Stimulated activated naive CD8-positive, alpha-beta T cell treated with anti-CD3 and anti-CD28 coated beads, Interleukin-15, Interleukin-2, amounts not matched to agents 100 ng/mL and 50 ng/mL, for 24 hours (primary cell): ENCODE results near the gene UBAP1.
"Not testable (repeated sequence)": the region's sequence is repeated elsewhere in the genome, so short reads cannot be mapped to it uniquely, and the experiment has no call there.

Experiments used
- H3K27ac Mint-ChIP-seq: one replicate; pipeline ENCODE4 v1.8.0; 2021; ENCODE audit warnings: mild to moderate bottlenecking, mixed read lengths
- H3K27me3 Mint-ChIP-seq: one replicate; pipeline ENCODE4 v1.8.0; 2021; ENCODE audit warnings: mixed read lengths
- H3K36me3 Mint-ChIP-seq: one replicate; pipeline ENCODE4 v1.8.0; 2021; ENCODE audit warnings: low read depth, mixed read lengths
- H3K4me1 Mint-ChIP-seq: one replicate; pipeline ENCODE4 v1.8.0; 2021; ENCODE audit warnings: low read depth, mixed read lengths
- H3K4me3 Mint-ChIP-seq: one replicate; pipeline ENCODE4 v1.8.0; 2021; ENCODE audit warnings: mild to moderate bottlenecking, mixed read lengths
- H3K9me3 Mint-ChIP-seq: one replicate; pipeline ENCODE4 v1.8.0; 2021; ENCODE audit warnings: mixed read lengths

UBAP1 gene

GRCh38 chr9:34178436-34179212, at the start of gene UBAP1:
UBAP1 (plus strand) TSS chr9:34179043; CDS start chr9:34220915, 41,872 bp downstream.
- peak within 1 kb of the TSS; percentile 94 for H3K27ac Mint-ChIP-seq
- H3K9me3 Mint-ChIP-seq: no peaks in the 10 kb centered on the region
- H3K36me3 Mint-ChIP-seq: no peaks in the 10 kb centered on the region
- H3K4me3 Mint-ChIP-seq: peak within 1 kb of the TSS; percentile 89
- peaks cover 33% of the 10 kb centered on the region for H3K4me1 Mint-ChIP-seq
- no peaks in the 10 kb centered on the region for H3K27me3 Mint-ChIP-seq

DNA sequence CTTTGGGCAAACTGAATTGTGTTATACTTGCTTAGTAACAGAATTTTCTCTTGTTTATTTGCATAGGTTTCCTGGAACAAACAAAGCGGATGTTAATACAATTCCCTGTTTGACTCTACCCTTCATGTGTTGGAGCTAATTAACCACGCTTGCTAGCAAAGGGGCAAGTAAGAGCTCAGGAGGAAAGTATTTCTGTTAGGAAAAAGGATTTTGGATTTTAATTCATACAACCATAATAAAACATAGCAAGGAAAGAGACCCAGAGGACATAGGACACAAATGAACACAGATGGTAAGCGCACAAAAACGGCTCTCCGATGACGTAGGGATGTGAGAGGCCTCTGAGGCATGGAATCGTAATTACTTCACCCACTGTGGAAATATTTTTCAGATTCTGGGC, 47.3 kb upstream of the UBAP1 start:
- Mint-ChIP-seq H3K36me3 (no peaks in the 10 kb centered on the region), H3K27me3 (no peaks in the 10 kb centered on the region), H3K4me1 (peaks cover 5% of the 10 kb centered on the region), H3K4me3 (no peak overlapping the region), H3K9me3 (no peaks in the 10 kb centered on the region), H3K27ac (no peak overlapping the region)

DNA sequence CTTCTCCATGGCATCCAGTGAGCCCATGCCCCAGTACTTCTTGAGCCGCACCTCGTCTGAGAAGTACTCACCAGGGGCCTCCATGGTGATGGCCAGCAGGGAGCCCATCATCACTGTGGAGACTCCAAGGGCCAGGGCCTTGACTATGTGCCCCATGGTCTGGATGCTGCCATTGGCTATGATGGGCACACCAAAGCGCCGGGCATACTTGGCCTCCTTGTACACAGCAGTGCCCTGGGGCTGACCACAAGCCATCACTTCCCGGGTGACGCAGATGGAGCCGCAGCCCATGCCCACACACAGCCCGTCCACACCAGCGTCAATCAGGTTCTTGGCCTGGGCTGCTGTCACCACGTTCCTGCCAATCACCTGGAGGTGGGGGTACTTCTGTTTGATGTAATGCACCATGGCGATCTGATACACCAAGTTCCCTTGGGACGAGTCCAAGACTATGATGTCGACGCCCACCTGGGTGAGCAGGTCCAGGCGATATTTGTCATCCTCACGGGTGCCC, 45.4 kb upstream of the UBAP1 start:
- no peaks in the 10 kb centered on the region for H3K4me1 Mint-ChIP-seq
- H3K27me3 Mint-ChIP-seq: no peaks in the 10 kb centered on the region
- no peak overlapping the region for H3K4me3 Mint-ChIP-seq
- H3K36me3 Mint-ChIP-seq: no peaks in the 10 kb centered on the region
- no peak overlapping the region for H3K27ac Mint-ChIP-seq
- H3K9me3 Mint-ChIP-seq: no peaks in the 10 kb centered on the region

DNA sequence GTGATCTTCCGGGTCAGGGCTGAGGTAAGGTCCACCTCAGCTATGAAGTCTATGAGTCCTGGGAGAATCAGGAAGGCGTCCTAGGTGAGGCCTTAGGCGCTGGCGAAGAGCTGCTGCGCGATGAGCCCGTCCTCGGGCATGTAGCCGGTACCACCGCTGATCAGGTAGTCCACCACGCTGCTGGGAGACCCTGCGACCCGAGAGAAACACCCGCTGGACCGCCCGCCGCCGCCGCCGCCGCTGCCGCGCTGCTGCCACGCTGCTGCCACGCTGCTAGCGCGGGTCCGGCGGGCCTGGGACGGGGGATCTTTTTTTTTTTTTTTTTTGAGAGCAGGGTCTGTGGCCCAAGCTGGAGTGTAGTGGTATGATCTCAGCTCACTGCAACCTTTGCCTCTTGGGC, 44.3 kb upstream of the UBAP1 start:
- H3K4me1 Mint-ChIP-seq: peaks cover 3% of the 10 kb centered on the region
- no peaks in the 10 kb centered on the region for H3K27me3 Mint-ChIP-seq
- no peak overlapping the region for H3K27ac Mint-ChIP-seq
- H3K4me3 Mint-ChIP-seq: no peak overlapping the region
- H3K36me3 Mint-ChIP-seq: no peaks in the 10 kb centered on the region
- H3K9me3 Mint-ChIP-seq: no peaks in the 10 kb centered on the region

DNA sequence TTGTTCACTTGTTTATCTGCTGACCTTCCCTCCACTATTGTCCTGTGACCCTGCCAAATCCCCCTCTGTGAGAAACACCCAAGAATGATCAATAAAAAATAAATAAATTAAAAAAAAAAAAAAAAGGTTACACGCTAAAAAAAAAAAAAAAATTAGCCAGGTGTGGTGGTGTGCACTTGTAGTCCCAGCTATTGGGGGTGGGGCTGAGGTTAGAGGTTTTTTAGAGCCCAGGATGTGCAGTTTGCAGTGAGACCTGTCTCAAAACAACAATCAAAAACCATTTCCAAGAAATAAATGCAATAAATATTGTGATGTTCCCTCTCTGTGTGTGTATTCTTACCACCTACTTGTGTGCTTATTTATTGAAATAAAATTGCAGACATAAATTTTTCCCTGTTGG, 40.2 kb upstream of the UBAP1 start:
- H3K4me1 Mint-ChIP-seq, H3K27me3 Mint-ChIP-seq, H3K36me3 Mint-ChIP-seq, H3K4me3 Mint-ChIP-seq, H3K9me3 Mint-ChIP-seq: not testable (repeated sequence)
- peak overlapping the region; percentile 49 for H3K27ac Mint-ChIP-seq

DNA sequence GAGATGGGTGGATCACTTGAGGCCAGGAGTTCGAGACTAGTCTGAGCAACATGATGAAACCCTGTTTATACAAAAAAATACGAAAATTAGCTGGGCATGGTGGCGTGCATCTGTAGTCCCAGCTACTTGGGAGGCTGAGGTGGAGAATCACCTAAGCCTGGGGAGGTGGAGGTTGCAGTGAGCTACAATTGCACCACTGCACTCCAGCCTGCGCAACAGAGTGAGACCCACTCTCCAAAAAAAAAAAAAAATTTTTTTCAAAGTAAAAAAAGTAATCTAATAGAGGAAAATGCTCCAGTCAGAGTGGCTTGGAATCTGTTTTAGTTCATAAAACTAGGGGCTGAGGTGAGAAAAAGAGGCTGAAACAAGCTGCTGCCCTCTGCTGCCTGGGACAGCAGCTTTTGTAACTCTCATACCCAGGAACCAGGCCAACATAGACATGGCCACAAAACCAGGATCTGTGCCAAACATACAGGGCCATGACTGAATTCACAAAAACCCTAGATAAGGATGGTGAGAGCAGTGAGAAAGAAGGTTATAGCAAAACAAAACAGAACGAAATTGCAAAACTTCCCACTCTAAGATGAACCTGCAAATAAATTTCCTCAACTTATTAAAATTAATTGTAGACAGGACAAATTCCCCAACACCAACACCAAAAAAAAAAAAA, 39.2 kb upstream of the UBAP1 start:
- Mint-ChIP-seq H3K9me3 (no peaks in the 10 kb centered on the region), H3K27ac (no peak overlapping the region), H3K36me3 (no peaks in the 10 kb centered on the region), H3K4me3 (no peak overlapping the region), H3K27me3 (no peaks in the 10 kb centered on the region), H3K4me1 (peaks cover 3% of the 10 kb centered on the region)

- H3K27me3 Mint-ChIP-seq: no peaks in the 10 kb centered on the region
- H3K4me3 Mint-ChIP-seq: no peak overlapping the region
- H3K9me3 Mint-ChIP-seq: no peaks in the 10 kb centered on the region
- H3K36me3 Mint-ChIP-seq: no peaks in the 10 kb centered on the region
- no peak overlapping the region for H3K27ac Mint-ChIP-seq
- H3K4me1 Mint-ChIP-seq: peaks cover 3% of the 10 kb centered on the region
Measured at GRCh38 chr9:34140853-34141252, 38.0 kb upstream of the UBAP1 start.

DNA sequence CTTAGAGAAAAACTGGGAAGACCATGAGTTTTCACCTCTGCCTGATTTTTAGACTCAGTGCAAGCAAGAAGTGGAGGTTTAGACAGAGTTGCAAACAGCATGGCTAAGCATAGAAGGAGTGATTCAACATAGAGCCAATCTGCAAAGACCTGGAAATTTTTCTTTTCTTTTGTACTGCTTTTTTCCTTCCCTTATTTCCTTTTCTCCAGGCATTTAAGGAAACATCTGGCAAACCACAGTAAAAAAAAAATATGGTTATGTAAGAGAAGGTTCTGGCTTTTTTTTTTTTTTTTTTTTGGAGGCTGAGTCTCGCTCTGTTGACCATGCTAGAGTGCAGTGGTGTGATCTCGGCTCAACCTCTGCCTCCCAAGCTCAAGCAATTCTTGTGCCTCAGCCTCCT, 35.7 kb upstream of the UBAP1 start:
- Mint-ChIP-seq H3K27me3 (no peaks in the 10 kb centered on the region), H3K4me3 (no peak overlapping the region), H3K4me1 (peaks cover 3% of the 10 kb centered on the region), H3K9me3 (no peaks in the 10 kb centered on the region), H3K27ac (no peak overlapping the region), H3K36me3 (no peaks in the 10 kb centered on the region)

- no peak overlapping the region for H3K4me3 Mint-ChIP-seq
- H3K36me3 Mint-ChIP-seq: no peaks in the 10 kb centered on the region
- peaks cover 3% of the 10 kb centered on the region for H3K27me3 Mint-ChIP-seq
- no peak overlapping the region for H3K27ac Mint-ChIP-seq
- no peaks in the 10 kb centered on the region for H3K4me1 Mint-ChIP-seq
- H3K9me3 Mint-ChIP-seq: no peaks in the 10 kb centered on the region
Measured at GRCh38 chr9:34145165-34145564, 33.7 kb upstream of the UBAP1 start.

DNA sequence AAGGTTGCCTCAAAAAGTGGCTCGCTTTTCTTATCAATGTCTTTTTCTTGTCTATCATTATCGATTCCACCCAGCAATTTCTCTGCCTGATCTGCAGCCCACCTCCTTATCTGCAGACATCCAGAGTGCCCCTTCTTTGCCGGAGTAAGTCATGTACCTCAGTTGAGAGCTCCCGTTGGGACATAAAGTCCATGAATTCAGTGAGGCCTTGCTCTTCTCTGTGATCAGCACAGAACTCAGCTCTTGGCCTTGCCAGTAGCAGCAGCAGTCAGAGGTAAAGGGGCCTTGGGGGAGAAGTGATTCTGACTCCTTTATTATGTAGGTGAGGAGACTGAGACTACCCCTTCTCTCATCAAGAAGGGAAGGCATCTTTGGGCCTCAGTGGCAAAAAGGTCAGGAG, 27.4 kb upstream of the UBAP1 start:
- no peaks in the 10 kb centered on the region for H3K36me3 Mint-ChIP-seq
- peak overlapping the region; percentile 19 for H3K27ac Mint-ChIP-seq
- H3K9me3 Mint-ChIP-seq: no peaks in the 10 kb centered on the region
- H3K27me3 Mint-ChIP-seq: peaks cover 3% of the 10 kb centered on the region
- H3K4me3 Mint-ChIP-seq: no peak overlapping the region
- no peaks in the 10 kb centered on the region for H3K4me1 Mint-ChIP-seq

- no peak overlapping the region for H3K27ac Mint-ChIP-seq
- no peak overlapping the region for H3K4me3 Mint-ChIP-seq
- H3K9me3 Mint-ChIP-seq: no peaks in the 10 kb centered on the region
- no peaks in the 10 kb centered on the region for H3K36me3 Mint-ChIP-seq
- no peaks in the 10 kb centered on the region for H3K4me1 Mint-ChIP-seq
- H3K27me3 Mint-ChIP-seq: peaks cover 3% of the 10 kb centered on the region
Measured at GRCh38 chr9:34154057-34154456, 24.8 kb upstream of the UBAP1 start.

DNA sequence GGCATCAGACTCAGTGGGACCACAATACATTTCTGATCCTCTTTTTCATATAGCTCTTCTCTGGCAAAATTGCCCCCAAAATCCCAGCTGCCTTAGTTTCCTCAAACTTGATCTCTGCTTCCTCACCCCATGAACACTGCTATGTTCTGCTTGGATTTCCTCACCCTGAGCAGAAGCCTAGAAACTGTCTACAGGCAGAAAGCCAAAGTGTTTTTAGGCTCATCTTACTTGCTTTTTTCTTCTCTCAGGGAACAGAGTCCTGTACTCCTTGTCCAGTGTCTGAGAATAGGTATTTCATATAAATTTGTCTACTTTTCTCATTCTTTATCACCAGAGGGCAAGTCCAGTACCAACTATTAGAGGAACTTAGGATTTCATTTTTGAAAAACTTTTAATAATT, 21.5 kb upstream of the UBAP1 start:
- H3K36me3 Mint-ChIP-seq: no peaks in the 10 kb centered on the region
- no peaks in the 10 kb centered on the region for H3K9me3 Mint-ChIP-seq
- H3K4me3 Mint-ChIP-seq: no peak overlapping the region
- H3K27me3 Mint-ChIP-seq: no peaks in the 10 kb centered on the region
- no peaks in the 10 kb centered on the region for H3K4me1 Mint-ChIP-seq
- H3K27ac Mint-ChIP-seq: no peak overlapping the region

DNA sequence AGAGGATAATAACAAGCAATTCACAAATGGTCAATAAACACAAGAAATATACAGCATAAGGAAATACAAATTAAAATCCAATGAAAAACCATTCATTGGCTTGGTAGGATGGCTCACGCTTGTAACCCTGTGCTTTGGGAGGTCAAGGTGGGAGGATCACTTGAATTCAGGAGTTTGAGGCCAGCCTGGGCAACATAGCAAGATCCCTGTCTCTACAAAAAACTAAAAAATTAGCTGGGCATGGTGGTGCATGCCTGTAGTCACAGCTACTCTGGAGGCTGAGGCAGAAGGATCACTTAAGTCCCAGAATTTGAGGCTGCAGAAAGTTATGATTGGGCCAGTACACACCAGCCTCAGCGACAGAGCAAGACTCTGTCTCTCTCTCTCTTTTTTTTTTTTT, 20.9 kb upstream of the UBAP1 start:
- H3K4me1 Mint-ChIP-seq: no peaks in the 10 kb centered on the region
- no peaks in the 10 kb centered on the region for H3K9me3 Mint-ChIP-seq
- no peak overlapping the region for H3K4me3 Mint-ChIP-seq
- no peaks in the 10 kb centered on the region for H3K36me3 Mint-ChIP-seq
- no peak overlapping the region for H3K27ac Mint-ChIP-seq
- no peaks in the 10 kb centered on the region for H3K27me3 Mint-ChIP-seq

DNA sequence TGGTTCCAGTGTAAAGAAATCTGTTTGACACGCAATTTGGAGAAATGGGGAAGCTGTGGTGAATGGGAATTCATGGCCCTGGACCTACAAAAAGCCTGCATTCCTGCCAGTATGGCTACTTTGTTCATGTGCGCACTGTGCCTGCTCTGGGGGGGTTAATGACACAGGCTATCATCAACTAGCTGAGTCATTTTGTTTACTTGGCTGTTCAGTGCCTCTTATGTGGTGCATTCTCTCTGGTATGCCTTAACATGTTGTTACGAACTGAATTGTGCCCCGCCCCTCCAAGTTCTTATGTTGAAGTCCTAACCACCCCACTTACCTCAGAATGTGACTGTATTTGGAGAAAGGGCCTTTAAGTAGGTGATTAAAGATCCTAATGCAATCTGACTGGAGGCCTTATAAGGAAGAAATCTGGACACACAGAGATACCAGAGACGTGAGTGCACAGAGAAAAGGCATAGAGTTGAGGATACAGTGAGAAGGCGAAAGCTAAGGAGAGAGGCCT, 20.4 kb upstream of the UBAP1 start:
- H3K36me3 Mint-ChIP-seq: no peaks in the 10 kb centered on the region
- no peak overlapping the region for H3K27ac Mint-ChIP-seq
- H3K4me1 Mint-ChIP-seq: no peaks in the 10 kb centered on the region
- no peaks in the 10 kb centered on the region for H3K27me3 Mint-ChIP-seq
- H3K9me3 Mint-ChIP-seq: no peaks in the 10 kb centered on the region
- H3K4me3 Mint-ChIP-seq: no peak overlapping the region

DNA sequence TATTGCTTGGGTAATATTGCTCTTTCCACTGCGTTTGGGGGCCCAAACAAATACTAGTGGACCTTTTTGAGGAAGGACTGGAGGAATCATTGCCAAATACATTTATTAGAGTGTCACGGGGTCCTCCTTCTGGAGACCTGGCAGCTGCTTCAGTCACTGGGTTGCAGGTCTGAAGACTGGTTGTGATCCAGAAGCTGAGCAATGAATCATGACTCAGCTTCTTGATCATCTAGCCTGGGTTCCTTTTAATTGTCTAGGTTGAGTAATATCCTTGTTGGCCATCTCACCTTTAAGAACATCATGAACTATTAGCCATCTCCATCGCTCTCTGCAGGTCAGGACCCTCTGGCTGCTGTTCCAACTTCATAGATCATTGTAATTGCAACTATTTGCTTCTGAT, 15.4 kb upstream of the UBAP1 start:
- Mint-ChIP-seq H3K9me3 (no peaks in the 10 kb centered on the region), H3K4me3 (no peak overlapping the region), H3K4me1 (no peaks in the 10 kb centered on the region), H3K27ac (no peak overlapping the region), H3K27me3 (no peaks in the 10 kb centered on the region), H3K36me3 (no peaks in the 10 kb centered on the region)
